NCI-H1105 (cell line): Measurements from ENCODE around the gene NLRP6.
"Not testable (repeated sequence)": the region's sequence is repeated elsewhere in the genome, so short reads cannot be mapped to it uniquely, and the experiment has no call there.

Experiments used
- DNase-seq: peaks from one replicate; lab custom pipeline; 2025; lab: John Stamatoyannopoulos, UW

Gene NLRP6

DNA sequence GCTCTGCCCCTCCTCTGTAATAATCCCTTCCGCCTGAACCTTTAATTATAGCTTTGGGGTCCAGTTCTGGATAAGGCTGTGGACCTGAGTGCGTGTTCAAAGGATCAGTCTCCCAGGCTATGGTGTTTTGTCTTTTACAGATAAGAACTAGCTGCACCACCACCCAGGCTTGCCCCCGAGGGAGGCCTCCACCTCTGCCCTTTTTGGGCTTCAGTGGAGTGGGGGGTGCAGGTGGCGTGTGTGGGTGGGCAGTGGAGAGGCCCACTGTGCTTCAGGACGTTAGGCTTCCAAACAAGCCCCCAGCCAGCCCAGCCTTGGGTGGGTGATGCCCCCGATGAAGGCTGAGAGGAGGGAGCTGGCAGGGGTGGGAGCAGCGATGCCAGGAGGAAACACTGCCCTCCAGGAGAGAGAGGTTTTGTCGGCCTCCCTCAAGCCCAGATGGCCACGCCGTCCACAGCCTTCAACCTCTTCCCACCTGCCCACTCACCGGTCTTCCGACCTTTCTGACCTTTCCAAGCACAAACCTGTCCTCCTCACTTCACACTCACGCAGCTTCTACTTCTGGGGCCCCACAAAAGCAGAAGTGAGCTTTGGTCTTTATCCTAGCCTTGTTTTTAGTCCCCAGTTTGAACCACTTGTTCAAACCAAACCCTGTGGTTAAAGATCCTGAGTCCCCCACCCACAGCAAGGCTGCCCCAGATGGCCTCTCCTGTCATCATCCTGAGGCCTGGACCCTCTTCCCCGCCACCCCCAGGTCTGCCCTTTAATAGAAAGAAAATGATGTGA is 21.1 kb upstream of the NLRP6 start:
- DNase-seq: no peak

DNA sequence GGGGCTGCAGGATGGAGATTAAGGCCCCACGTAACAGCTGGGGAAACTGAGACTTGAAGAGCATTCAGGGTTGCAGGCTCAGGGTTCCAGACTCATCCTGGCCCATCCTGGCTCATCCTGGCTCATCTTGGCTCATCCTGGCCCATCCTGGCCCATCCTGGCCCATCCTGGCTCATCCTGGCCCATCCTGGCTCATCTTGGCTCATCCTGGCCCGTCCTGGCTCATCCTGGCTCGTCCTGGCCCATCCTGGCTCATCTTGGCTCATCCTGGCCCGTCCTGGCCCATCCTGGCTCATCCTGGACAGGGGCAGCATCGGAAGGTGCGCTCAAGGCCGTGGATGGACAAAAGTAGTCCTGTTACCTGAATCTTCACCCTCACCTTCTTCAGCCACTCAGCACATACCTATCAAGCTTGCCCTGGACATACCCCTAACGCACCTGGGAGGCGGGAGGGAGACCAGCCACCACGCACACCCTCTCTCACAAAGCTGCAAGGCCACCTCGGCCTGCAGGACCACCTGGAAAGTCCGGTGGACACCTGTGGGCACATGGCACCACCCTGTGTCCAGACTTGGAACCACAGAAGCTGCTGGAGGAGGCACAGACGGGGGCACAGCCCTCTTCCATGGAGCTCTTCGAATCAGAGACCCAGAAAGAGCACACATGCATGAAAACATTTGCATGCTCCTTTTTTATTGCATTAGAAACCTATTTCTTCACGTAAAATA is 20.3 kb upstream of the NLRP6 start:
- no peak for DNase-seq

DNA sequence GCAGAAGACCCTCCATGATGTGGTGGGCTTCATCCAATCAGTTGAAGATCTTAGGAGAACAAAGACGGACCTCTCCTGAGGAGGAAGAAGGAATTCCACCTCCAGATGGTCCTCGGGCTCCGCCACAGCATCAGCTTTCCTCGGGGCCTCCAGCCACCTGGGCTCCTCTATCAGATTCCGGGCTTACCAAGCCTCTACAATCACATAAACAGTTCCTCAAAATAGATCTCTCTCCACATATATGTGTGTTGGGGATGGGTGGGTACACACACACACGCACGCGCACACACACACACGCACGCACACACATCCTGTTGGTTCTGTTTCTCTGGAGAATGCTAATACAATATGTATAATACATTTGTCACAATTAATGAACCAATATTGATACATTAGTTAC is 18.8 kb upstream of the NLRP6 start:
- DNase-seq: no peak

DNA sequence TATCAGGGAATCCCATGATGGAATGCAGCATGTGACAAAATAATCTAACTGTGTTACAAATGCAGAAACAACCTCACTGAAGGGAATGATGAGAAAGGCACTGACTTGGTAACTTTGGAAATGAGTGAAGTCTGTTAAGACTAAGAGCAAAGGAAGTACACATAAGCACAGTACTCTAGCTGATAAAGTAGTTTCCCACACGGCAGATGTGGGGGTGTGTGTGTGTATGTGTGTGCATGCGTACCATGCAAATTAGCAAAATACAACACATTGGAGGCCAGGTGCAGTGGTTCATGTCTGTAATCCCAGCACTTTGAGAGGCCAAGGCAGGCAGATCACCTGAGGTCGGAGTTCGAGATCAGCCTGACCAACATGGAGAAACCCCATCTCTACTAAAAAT is 16.6 kb upstream of the NLRP6 start:
- no peak for DNase-seq

DNA sequence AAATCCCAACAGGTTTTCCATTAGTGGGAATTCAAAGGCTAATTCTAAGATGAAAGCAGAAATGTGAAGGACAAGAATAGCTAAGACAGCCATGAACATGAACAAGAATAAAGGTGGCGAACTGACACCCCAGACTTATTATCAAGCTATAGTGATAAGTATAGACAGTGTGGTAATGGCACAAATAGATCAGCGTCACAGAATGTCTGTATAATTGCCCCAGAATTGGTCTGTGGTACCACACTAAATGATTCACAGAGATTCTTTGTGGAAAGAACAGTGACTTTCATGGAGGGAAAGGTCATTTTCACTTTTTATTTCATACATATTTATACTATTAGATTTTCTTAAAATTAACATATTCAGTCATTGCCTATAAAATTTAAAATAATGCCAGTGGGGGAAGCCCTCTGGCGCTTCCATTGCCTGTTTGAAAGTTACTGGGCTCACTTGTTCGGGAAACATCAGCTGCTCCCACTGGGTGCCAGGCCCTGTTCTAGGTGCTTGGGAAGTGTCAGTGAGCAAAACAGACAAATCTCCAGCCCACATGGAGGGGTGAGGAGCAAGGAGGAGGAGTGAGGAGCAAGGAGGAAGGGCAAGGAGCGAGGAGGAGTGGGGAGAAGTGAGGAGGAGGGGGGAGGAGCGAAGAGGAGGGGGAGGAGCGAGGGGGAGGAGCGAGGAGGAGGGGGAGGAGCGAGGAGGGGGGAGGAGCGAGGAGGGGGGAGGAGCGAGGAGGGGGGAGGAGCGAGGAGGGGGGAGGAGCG is 11.3 kb upstream of the NLRP6 start:
- no peak for DNase-seq

DNA sequence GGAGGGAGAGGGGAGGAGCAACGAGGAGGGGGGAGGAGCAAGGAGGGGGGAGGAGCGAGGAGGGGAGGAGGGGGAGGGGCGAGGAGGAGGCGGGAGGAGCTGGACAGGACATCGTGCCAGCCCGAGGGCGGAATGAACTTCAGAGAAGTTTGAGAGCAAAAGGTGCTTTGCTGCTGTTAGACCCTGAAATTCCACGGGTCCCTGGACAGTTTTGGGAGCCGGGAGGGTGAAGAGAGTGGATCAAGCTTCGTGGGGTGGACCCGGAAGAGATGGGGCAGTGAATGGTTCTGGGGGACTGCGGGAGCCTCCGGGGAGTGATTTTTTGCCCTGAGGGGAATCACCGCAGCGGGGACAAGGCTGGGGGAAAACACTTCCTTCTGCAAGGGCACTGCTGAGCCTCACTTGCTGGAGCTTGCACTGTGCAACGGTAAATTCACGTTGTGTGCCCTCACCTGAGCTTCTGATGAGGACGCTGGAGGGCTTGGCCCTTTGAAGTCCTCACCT is 10.7 kb upstream of the NLRP6 start:
- no peak for DNase-seq

DNA sequence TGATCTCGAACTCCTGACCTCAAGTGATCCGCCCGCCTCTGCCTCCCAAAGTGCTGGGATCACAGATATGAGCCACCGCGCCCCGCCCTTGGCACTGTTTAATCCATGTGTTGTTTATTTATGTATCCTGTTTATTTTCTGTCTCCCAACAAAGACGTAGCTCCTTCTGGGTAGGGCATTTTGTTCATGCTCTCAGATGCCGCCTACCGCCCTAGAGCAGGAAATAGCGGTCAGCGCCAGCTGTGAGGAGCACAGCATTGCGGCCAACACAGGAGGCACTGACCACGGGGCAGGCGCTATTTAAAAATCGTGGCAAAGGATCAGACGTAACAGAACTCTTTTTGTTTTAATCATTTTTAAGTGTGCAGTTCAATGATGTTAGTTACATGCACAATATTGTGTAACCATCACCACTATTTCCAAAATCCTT is 9.5 kb upstream of the NLRP6 start:
- not testable (repeated sequence) for DNase-seq

DNA sequence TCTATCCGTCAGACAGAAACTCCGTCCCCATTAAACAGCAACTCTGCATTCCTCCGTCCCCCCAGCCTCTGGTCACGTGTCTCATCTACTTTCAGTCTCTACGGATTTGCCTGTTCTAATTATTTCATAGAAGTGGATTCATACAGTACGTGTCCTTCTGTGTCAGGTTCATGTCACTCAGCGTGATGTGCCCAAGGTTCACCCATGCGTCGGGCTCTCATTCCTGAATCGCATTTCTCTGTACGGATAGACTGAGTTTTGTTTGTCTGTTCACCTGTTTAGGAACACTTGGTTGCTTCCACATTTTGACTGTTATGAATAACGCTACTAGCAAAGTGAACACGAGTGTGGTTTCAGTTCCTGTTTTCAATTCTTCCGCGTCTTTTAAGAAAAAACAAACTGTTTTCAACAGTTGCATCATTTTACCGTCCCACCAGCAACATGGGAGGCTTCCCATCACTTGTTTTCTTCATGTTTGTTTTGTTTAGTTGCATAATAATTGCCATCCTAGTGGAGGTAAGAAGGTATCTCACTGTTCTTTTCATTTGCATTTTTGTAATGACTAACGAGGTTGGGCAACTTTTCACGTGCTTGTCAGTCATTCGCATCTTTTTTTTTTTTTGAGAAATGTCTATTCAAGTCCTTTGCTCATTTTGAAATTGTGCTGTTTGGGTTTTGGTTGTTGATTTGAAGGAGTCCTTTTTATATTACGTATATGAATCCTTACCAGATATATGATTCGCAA is 8.9 kb upstream of the NLRP6 start:
- no peak for DNase-seq

DNA sequence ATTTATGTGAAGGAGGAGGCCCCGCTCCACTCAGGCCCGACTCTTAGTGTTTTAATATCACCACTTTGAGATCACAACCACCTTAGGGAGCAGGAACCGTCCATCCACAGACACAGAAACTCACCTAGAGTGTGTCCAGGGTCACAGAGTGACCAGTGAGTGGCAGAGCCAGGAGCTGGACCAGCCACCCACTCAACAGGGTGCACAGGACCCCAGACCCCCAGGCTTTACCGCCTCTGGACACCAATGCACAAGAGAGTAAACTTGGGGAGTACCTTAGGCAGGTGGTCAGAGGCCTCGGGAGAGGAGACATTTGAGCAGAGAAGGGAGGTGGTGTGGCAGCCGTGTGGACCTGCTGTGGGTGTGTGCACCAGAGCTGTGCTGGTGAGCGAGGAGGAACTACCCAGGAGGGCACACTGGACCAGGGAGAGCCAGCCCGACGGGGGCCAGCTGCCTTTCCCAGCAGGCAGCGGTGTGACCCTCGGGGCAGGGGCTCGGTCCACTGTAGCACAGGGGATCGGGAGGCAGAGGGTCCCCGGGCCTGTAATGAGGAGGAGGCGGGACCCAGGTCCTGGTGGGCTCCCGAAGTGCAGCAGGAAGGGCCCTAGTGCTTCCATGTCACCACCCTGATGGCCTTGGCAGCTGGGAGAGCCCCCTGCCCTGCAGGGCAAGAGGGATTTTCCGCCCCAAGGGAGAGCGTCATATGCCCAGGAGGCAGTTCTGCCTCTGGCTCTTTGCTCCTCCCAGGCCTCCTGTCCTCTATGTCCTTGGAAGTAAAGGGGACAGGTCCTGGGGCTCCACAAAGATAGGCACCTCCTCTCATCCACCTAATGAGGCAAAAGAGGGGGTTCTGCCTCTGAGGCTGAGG is 7.5 kb upstream of the NLRP6 start:
- no peak for DNase-seq

DNA sequence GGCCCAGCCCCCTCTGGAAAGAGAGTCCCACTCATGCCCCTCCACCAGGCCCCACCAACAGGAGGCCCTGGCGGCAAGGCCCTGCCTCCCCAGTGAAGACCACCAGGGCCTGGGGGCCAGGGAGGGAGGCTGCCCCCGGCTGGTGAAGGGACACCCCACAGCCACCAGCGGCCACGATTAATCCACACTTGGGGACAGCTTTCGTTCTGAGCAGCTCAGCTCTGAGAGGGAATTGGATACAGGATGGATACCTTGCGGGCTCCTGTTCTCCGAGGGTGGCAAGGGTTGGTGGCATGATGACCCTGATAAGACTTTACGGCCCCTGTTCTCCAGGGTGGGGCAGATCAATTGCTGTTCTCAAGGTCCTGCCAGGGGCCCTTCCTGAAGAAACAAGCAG is 6.9 kb upstream of the NLRP6 start:
- DNase-seq: no peak

DNA sequence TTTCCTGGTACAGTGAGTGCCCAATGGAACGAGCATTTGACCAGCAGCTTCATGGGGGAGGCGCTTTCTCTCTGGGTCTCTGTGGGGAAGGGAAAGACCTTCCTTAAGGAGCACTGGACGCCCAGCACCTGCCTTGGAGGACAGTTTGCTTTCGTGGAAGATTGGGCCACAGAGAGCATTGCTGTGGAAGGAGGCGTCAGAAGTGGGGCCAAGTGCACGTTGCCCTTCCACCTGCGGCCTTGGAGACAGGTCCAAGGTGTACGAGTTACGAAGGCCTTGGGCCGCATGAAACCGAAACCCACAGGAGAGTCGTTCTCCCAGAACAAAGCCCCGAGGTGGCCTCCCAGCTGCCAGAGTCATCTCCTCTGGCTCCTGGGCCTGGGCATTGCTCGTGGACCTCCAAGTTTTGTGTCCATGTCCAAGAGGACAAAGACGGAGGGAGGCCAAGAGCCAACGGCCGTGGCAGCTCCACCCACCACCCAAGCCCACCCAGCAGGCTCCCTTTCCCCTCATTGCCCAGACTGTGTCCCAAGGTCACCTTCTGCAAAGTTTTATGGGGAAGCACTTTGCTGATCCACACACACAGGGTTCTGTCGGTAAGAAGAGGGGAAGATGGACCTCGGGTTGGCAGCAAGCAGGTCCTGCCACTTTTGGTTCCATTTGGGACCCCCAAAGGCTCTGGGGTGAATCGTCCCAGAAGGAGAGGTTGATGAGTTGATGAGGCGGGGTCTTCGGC is 5.8 kb upstream of the NLRP6 start:
- no peak for DNase-seq

DNA sequence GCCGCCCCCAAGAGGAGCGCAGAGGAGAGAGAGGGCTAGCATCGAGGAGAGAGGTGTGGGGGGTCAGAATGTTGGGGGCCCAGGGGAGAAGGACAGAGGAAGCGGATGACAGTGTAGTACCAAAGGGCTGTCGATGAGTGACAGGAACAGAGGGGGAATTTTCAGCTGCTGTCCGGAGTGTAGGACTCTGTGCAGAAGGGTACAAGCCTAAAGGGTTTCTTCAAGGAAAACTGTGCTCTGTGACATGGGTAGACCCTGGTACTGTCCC is 5.3 kb upstream of the NLRP6 start:
- DNase-seq: no peak

DNA sequence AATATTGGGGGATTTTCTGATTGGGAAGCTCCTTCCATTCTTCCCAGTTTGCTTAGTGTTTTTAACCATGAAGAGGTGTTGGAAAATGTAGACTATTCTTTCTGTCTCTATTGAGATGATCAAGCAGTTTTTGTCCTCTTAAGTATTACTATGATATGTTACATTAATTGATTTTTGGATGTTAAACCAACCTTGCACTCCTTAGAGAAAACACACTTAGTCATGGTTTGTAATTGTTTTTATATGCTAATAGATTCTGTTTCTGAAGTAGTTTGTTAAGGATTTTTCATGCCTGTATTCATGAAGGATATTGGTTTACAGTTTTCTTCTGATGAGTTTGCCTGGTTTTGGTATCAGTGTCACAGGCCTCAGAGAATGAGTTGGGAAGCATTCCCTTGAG is 2.0 kb upstream of the NLRP6 start:
- no peak for DNase-seq

DNA sequence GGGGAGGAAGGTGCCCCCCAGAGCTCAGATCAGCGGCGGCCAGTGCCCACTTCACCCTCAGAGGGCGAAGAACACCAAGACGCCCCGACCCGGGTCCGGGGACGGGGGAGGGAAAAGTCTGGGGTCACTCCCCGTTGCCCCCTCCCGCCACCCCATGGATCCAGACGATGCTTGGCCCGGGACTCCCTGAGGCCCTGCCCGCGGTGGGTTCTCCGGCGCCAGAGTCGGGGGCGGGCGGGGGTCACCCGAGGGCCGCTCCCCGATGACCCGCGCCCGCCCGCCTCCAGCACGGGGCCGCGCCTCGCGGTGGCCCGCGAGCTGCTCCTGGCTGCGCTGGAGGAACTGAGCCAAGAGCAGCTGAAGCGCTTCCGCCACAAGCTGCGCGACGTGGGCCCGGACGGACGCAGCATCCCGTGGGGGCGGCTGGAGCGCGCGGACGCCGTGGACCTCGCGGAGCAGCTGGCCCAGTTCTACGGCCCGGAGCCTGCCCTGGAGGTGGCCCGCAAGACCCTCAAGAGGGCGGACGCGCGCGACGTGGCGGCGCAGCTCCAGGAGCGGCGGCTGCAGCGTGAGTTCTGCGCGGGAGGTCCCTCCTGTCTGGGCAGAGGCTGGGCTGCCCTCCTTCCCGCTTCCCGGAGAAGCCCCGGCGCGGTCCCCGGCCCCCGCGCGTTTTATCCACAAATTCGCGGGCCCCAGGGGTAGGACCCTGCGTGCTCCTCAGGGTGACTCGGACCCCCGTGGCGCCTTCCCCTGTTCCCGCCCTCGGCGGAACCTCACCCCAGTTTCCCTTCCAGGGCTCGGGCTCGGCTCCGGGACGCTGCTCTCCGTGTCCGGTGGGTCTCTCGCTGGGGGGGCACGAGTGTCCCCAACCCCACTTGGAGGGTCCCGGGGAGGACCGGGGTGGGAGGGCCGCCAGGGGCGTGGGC is 1.1 kb downstream of the NLRP6 start:
- no peak for DNase-seq

DNA sequence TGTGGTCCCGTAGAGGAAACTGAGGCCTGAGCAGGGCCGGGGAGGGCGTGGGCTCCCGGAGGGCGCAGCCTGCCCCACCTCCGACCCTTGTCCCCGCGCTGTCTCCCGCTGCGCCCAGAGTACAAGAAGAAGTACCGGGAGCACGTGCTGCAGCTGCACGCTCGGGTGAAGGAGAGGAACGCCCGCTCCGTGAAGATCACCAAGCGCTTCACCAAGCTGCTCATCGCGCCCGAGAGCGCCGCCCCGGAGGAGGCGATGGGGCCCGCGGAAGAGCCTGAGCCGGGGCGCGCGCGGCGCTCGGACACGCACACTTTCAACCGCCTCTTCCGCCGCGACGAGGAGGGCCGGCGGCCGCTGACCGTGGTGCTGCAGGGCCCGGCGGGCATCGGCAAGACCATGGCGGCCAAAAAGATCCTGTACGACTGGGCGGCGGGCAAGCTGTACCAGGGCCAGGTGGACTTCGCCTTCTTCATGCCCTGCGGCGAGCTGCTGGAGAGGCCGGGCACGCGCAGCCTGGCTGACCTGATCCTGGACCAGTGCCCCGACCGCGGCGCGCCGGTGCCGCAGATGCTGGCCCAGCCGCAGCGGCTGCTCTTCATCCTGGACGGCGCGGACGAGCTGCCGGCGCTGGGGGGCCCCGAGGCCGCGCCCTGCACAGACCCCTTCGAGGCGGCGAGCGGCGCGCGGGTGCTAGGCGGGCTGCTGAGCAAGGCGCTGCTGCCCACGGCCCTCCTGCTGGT is 1.9 kb downstream of the NLRP6 start:
- DNase-seq: no peak

DNA sequence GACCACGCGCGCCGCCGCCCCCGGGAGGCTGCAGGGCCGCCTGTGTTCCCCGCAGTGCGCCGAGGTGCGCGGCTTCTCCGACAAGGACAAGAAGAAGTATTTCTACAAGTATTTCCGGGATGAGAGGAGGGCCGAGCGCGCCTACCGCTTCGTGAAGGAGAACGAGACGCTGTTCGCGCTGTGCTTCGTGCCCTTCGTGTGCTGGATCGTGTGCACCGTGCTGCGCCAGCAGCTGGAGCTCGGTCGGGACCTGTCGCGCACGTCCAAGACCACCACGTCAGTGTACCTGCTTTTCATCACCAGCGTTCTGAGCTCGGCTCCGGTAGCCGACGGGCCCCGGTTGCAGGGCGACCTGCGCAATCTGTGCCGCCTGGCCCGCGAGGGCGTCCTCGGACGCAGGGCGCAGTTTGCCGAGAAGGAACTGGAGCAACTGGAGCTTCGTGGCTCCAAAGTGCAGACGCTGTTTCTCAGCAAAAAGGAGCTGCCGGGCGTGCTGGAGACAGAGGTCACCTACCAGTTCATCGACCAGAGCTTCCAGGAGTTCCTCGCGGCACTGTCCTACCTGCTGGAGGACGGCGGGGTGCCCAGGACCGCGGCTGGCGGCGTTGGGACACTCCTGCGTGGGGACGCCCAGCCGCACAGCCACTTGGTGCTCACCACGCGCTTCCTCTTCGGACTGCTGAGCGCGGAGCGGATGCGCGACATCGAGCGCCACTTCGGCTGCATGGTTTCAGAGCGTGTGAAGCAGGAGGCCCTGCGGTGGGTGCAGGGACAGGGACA is 2.7 kb downstream of the NLRP6 start:
- no peak for DNase-seq

DNA sequence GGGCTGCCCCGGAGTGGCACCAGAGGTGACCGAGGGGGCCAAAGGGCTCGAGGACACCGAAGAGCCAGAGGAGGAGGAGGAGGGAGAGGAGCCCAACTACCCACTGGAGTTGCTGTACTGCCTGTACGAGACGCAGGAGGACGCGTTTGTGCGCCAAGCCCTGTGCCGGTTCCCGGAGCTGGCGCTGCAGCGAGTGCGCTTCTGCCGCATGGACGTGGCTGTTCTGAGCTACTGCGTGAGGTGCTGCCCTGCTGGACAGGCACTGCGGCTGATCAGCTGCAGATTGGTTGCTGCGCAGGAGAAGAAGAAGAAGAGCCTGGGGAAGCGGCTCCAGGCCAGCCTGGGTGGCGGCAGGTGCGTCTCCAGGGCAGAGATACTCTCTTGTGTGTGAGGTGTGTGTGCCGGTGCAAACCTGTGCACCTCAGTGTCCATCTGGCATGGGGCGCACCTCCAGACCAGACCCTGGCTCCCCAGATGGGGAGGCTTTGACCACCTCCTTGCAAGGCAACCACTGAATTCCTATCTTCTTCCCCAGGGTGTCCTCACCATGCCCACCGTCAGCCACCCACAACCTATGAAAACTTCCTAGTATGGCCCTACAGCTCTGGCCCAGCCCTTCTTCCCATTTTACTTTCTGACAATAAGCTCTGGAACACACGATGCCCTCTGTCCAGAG is 3.4 kb downstream of the NLRP6 start:
- no peak for DNase-seq
